Measurements from ENCODE around the gene C9orf78. TPM values are rescaled to one million over a fixed set of nuclear protein-coding genes. Genes with fewer than 3 reads are reported as not detected.
"Not testable (repeated sequence)": the region's sequence is repeated elsewhere in the genome, so short reads cannot be mapped to it uniquely, and the experiment has no call there.

Gene C9orf78
- total RNA-seq, 1 donor from 2014 or later, result 77.3 TPM

GRCh38 chr9:129801504-129801903, 33.6 kb downstream of the C9orf78 start:
- no peak for TF ChIP-seq CTCF (IDR thresholded peaks at IDR 0.05; ENCODE audit: insufficient read depth, low read length, poor library complexity, severe bottlenecking)
- no peaks in the 10 kb centered on the region for H3K27me3 ChIP-seq (ENCODE audit: control insufficient read depth, insufficient read depth, low read length)
- H3K36me3 ChIP-seq (ENCODE audit: control insufficient read depth, insufficient read depth, low read length), result peaks cover 1% of the 10 kb centered on the region

DNA sequence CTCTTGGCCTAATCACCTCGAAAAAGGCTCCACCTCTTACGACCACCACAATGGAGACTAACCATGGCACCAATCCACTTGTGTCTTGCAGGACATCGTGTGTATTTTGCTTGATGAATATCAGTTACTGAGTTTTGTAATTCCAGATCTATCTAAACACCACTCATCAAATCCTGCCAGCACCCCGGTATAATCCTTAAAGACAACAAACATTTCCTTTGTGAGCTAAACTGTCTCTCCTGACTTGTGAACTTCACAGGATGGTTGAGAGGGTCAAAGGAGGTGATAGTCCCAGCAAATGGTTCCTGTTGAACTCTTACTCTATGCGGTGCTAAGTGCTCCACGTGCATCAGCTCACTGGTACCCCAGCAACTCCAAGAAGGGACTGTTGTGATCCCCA, 36.1 kb downstream of the C9orf78 start:
- no peaks in the 10 kb centered on the region for H3K36me3 ChIP-seq (ENCODE audit: control insufficient read depth, insufficient read depth, low read length)
- H3K4me3 ChIP-seq (ENCODE audit: low read depth, low read length), result no peak overlapping the region
- DNase-seq (ENCODE audit: low read depth), result no peak
- no peak for TF ChIP-seq CTCF (IDR thresholded peaks at IDR 0.05; ENCODE audit: insufficient read depth, low read length, poor library complexity, severe bottlenecking)
- peaks cover 11% of the 10 kb centered on the region for H3K27me3 ChIP-seq (ENCODE audit: control insufficient read depth, insufficient read depth, low read length)

More at GRCh38 chr9:129801504-129801903, 33.6 kb downstream of the C9orf78 start:
- H3K4me3 ChIP-seq (ENCODE audit: low read depth, low read length), result no peak overlapping the region
- no peak for DNase-seq (ENCODE audit: low read depth)

- peaks cover 11% of the 10 kb centered on the region for H3K27me3 ChIP-seq (ENCODE audit: control insufficient read depth, insufficient read depth, low read length)
- not testable (repeated sequence) for H3K4me3 ChIP-seq (ENCODE audit: low read depth, low read length); H3K36me3 ChIP-seq (ENCODE audit: control insufficient read depth, insufficient read depth, low read length); DNase-seq (ENCODE audit: low read depth)
These were observed 39.0 kb downstream of the C9orf78 start for GRCh38 chr9:129796029-129796428.

- no peak for DNase-seq (ENCODE audit: low read depth)
- no peak for TF ChIP-seq CTCF (IDR thresholded peaks at IDR 0.05; ENCODE audit: insufficient read depth, low read length, poor library complexity, severe bottlenecking)
- no peaks in the 10 kb centered on the region for H3K36me3 ChIP-seq (ENCODE audit: control insufficient read depth, insufficient read depth, low read length)
- H3K27me3 ChIP-seq (ENCODE audit: control insufficient read depth, insufficient read depth, low read length), result peaks cover 11% of the 10 kb centered on the region
- no peak overlapping the region for H3K4me3 ChIP-seq (ENCODE audit: low read depth, low read length)
These were observed 40.5 kb downstream of the C9orf78 start for GRCh38 chr9:129794549-129794948.

DNA sequence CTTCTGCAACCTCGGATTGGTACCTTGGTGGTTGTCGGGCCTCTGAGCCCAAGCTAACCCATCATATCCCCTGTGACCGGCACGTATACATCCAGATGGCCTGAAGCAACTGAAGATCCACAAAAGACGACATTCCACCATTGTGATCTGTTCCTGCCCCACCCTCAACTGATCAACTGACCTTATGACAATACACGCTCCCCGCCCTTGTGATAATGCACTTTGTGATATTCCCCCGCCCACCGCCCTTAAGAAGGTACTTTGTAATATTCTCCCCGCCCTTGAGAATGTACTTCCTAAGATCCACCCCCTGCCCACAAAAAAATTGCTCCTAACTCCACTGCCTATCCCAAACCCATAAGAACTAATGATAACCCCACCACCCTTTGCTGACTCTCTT, 48.6 kb downstream of the C9orf78 start:
- DNase-seq (ENCODE audit: low read depth), result no peak
- Histone ChIP-seq H3K27me3 (ENCODE audit: control insufficient read depth, insufficient read depth, low read length) (no peaks in the 10 kb centered on the region), H3K4me3 (ENCODE audit: low read depth, low read length) (no peak overlapping the region), H3K36me3 (ENCODE audit: control insufficient read depth, insufficient read depth, low read length) (no peaks in the 10 kb centered on the region)
- no peak for TF ChIP-seq CTCF (IDR thresholded peaks at IDR 0.05; ENCODE audit: insufficient read depth, low read length, poor library complexity, severe bottlenecking)

DNA sequence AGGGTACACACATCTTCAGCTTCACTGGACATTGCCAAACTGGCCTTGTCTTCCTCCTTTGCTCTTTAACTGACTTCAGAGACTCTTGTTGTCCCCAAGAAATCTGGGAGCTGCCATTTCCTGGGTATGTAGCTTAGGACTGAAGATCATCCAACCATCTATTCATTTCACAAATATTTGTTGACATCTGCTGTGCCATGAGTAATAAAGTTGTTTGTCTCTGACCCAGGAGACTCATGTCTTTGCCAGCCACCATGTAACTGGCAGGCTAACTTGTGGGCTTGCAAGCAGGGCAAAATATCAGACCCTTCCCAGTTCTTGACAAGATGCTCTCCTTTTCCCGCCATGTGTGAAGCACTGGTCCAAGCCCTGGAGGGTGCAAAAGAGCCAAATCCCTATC, 49.2 kb downstream of the C9orf78 start:
- H3K4me3 ChIP-seq (ENCODE audit: low read depth, low read length), result no peak overlapping the region
- no peaks in the 10 kb centered on the region for H3K36me3 ChIP-seq (ENCODE audit: control insufficient read depth, insufficient read depth, low read length)
- no peak for DNase-seq (ENCODE audit: low read depth)
- H3K27me3 ChIP-seq (ENCODE audit: control insufficient read depth, insufficient read depth, low read length), result no peaks in the 10 kb centered on the region
- no peak for TF ChIP-seq CTCF (IDR thresholded peaks at IDR 0.05; ENCODE audit: insufficient read depth, low read length, poor library complexity, severe bottlenecking)

- DNase-seq (ENCODE audit: low read depth); H3K36me3 ChIP-seq (ENCODE audit: control insufficient read depth, insufficient read depth, low read length); H3K27me3 ChIP-seq (ENCODE audit: control insufficient read depth, insufficient read depth, low read length); H3K4me3 ChIP-seq (ENCODE audit: low read depth, low read length): not testable (repeated sequence)
These were observed 50.1 kb downstream of the C9orf78 start for GRCh38 chr9:129784970-129785369.

Data from kidney epithelial cell (primary cell).